Panc1 (cell line): Measurements from ENCODE around the gene STARD10. TPM values are rescaled to one million over a fixed set of nuclear protein-coding genes. Genes with fewer than 3 reads are reported as not detected.

Source experiments
- microRNA-seq: library from miRNA; unstranded; fragments of <30 nt; microRNA quantifications from one replicate; pipeline ENCODE4 v1.1.0, GENCODE V29; 2020; ENCODE audit not compliant: unreplicated experiment
- total RNA-seq: library from RNA; stranded (reverse); gene quantifications from one replicate; pipeline ENCODE4 v1.2.1, GENCODE V29; 2021; ENCODE audit not compliant: unreplicated experiment

STARD10 gene
- total RNA-seq, 1 experiment from 2014 or later = 32.1 TPM

Small RNA genes within 50 kb of the gene (microRNA-seq; reads per million reads assigned to microRNA genes)
- not detected for gene MIR4692

Other genes starting within 250 kb of the STARD10 start
- gene PDE2A, start 119.6 kb downstream of the STARD10 start, total RNA-seq = 0.74 TPM
- 73.6 TPM for gene ARAP1, start 41.6 kb downstream of the STARD10 start, total RNA-seq
- gene ATG16L2, start 20.4 kb upstream of the STARD10 start, total RNA-seq = 14.6 TPM